Measurements from ENCODE around the gene ZNF774.

GRCh38 chr15:90354986-90355385 is 2.9 kb downstream of the ZNF774 start:
- TF ChIP-seq CTCF (IDR thresholded peaks at IDR 0.05; ENCODE audit: low read depth, low read length, missing input control) (no peak), REST (IDR thresholded peaks at IDR 0.05) (no peak)

All from liver (tissue), 2 donors.